B cell (primary cell): ENCODE data around the gene WDR27. TPM values are rescaled to one million over a fixed set of nuclear protein-coding genes. Genes with fewer than 3 reads are reported as not detected.

Source experiments
- ATAC-seq: fragments of 200-7000 bp; cut with Tn5 transposase; one replicate; pipeline ENCODE4 v1.10.0; 2021; ENCODE audit warnings: low read depth, mild to moderate bottlenecking, moderate number of reproducible peaks, moderate library complexity
- CTCF ChIA-PET: fragments of 350-600 bp; sonication (Branson Sonifier 250); formaldehyde crosslinking; loops from one replicate; lab custom pipeline; 2021; ENCODE audit warnings: antibody characterized with exemption, inconsistent platforms; lab: Charles Lee
- POLR2A ChIA-PET: fragments of 350-600 bp; sonication (Branson Sonifier 250); formaldehyde crosslinking; loops from one replicate; lab custom pipeline; 2021; ENCODE audit warnings: antibody characterized with exemption; lab: Charles Lee
- DNase-seq: peaks from one replicate; pipeline ENCODE4 v3.0.0; 2013
- H2AFZ ChIP-seq: 2 replicates; pipeline ENCODE4 v1.6.1; 2012; ENCODE audit warnings: mild to moderate bottlenecking, low read depth, low read length; ENCODE audit not compliant: insufficient read depth, poor library complexity, severe bottlenecking
- H3K27ac ChIP-seq, 2 donors: 1 replicate in 1 of 2; 2 replicates in 1 of 2; pipeline ENCODE4 v1.5.1; 2012 to 2013; ENCODE audit warnings: low read length in 2 of 2, mild to moderate bottlenecking in 2 of 2, moderate library complexity in 1 of 2
- H3K27me3 ChIP-seq, 4 experiments: fragments of 200-600 bp in 1 of 4; sonication (generic) in 1 of 4; replicated peaks in 1 of 4; 1 replicate in 2 of 4; 2 replicates in 2 of 4; pipeline versions ENCODE4 v1.6.1 to v1.7.0; 2013 to 2016; ENCODE audit warnings: low read length in 3 of 4, mild to moderate bottlenecking in 2 of 4, mixed read lengths in 1 of 4, moderate library complexity in 1 of 4; ENCODE audit not compliant: insufficient read depth in 4 of 4, control insufficient read depth in 3 of 4; ENCODE audit errors: control extremely low read depth in 1 of 4
- H3K36me3 ChIP-seq, 2 experiments: replicated peaks in 1 of 2; 1 replicate in 1 of 2; 2 replicates in 1 of 2; pipeline versions ENCODE4 v1.6.1 to v1.7.1; 2013; ENCODE audit warnings: low read length in 1 of 2; ENCODE audit not compliant: insufficient read depth in 2 of 2, control insufficient read depth in 1 of 2; ENCODE audit errors: control extremely low read depth in 1 of 2, extremely low read depth in 1 of 2
- H3K4me1 ChIP-seq, 2 donors: fragments of 200-600 bp in 1 of 2; sonication (generic) in 1 of 2; 1 replicate in 1 of 2; 2 replicates in 1 of 2; pipeline versions ENCODE4 v1.5.1 to v1.6.1; 2013 to 2017; ENCODE audit warnings: low read length in 2 of 2; ENCODE audit not compliant: control insufficient read depth in 2 of 2, insufficient read depth in 2 of 2
- H3K4me2 ChIP-seq: replicated peaks from 2 replicates; pipeline ENCODE3; 2012; ENCODE audit warnings: mild to moderate bottlenecking, low read depth, low read length; ENCODE audit not compliant: poor library complexity, severe bottlenecking
- H3K4me3 ChIP-seq, 5 experiments: fragments of 200-600 bp in 1 of 5; sonication (generic) in 1 of 5; 1 replicate in 3 of 5; 2 replicates in 2 of 5; pipeline versions ENCODE4 v1.5.1 to v1.7.0; 2011 to 2016; ENCODE audit warnings: low read length in 4 of 5, mild to moderate bottlenecking in 4 of 5, low read depth in 2 of 5, control low read depth in 1 of 5, moderate library complexity in 1 of 5; ENCODE audit not compliant: insufficient read depth in 1 of 5; ENCODE audit errors: control extremely low read depth in 1 of 5, extremely low read depth in 1 of 5
- H3K79me2 ChIP-seq: fragments of 200-600 bp; sonication (generic); one replicate; pipeline ENCODE4 v1.6.0; 2016; ENCODE audit warnings: low read length; ENCODE audit not compliant: control insufficient read depth, insufficient read depth
- H3K9ac ChIP-seq: fragments of 200-600 bp; sonication (generic); 2 replicates; pipeline ENCODE4 v1.6.1; 2017; ENCODE audit warnings: mild to moderate bottlenecking, low read length, moderate library complexity
- H3K9me3 ChIP-seq, 3 donors: one replicate each; pipeline versions ENCODE4 v1.6.1 to v1.7.1; 2013; ENCODE audit warnings: low read length in 2 of 3; ENCODE audit not compliant: control insufficient read depth in 2 of 3, insufficient read depth in 1 of 3; ENCODE audit errors: control extremely low read depth in 1 of 3
- H4K20me1 ChIP-seq: 2 replicates; pipeline ENCODE4 v1.6.0; 2012; ENCODE audit warnings: mild to moderate bottlenecking, low read length; ENCODE audit not compliant: insufficient read depth, control insufficient read depth, poor library complexity, severe bottlenecking
- H3K27ac Mint-ChIP-seq: one replicate; pipeline ENCODE4 v1.8.0; 2021; ENCODE audit warnings: mixed read lengths
- H3K27me3 Mint-ChIP-seq: one replicate; pipeline ENCODE4 v1.8.0; 2021; ENCODE audit warnings: mixed read lengths
- H3K4me1 Mint-ChIP-seq: one replicate; pipeline ENCODE4 v1.8.0; 2021; ENCODE audit warnings: mixed read lengths
- H3K4me3 Mint-ChIP-seq: one replicate; pipeline ENCODE4 v1.8.0; 2021; ENCODE audit warnings: mixed read lengths
- H3K9me3 Mint-ChIP-seq: one replicate; pipeline ENCODE4 v1.8.0; 2022; ENCODE audit warnings: mixed read lengths; ENCODE audit not compliant: insufficient read depth
- EZH2 ChIP-seq: IDR thresholded peaks from 2 replicates; pipeline ENCODE4 v1.6.1; 2012; ENCODE audit warnings: borderline replicate concordance, low read depth, mild to moderate bottlenecking, moderate library complexity, low read length; ENCODE audit not compliant: insufficient read depth, poor library complexity, severe bottlenecking
- WGBS: methylation state at CpG from one replicate; pipeline ENCODE4 v1.1.5; 2013; ENCODE audit warnings: missing lambda C conversion rate; ENCODE audit not compliant: insufficient coverage; 5-methylcytosine and 5-hydroxymethylcytosine counted together
- intact Hi-C: fragments of 100-400 bp; cut with micrococcal nuclease; formaldehyde crosslinking; loops from one replicate; pipeline ENCODE4 v1.10.0; 2022
- polyA plus RNA-seq: library from polyadenylated mRNA; depleted of rRNA; stranded (reverse); fragments of >200 nt; gene quantifications from 2 replicates; pipeline ENCODE4 v1.2.3, GENCODE V29; 2012
- total RNA-seq, 2 donors: library from RNA; stranded (reverse); fragments of 120-200 nt in 1 of 2; gene quantifications; 1 replicate in 1 of 2; 2 replicates in 1 of 2; pipeline versions ENCODE4 v1.2.3 to v1.2.4, GENCODE V29; 2013 to 2022
- TF ChIP-seq, protein P1 (sequence below): fragments of 200-600 bp; IDR thresholded peaks from one replicate; pipeline ENCODE4 v1.8.0; 2022; ENCODE audit warnings: antibody characterized with exemption, mild to moderate bottlenecking

WDR27 gene
- total and polyA plus RNA-seq, 2 donors (not counting 1 experiment from before 2014, with no cell fraction given), result 64.3 to 86.3 TPM

DNA sequence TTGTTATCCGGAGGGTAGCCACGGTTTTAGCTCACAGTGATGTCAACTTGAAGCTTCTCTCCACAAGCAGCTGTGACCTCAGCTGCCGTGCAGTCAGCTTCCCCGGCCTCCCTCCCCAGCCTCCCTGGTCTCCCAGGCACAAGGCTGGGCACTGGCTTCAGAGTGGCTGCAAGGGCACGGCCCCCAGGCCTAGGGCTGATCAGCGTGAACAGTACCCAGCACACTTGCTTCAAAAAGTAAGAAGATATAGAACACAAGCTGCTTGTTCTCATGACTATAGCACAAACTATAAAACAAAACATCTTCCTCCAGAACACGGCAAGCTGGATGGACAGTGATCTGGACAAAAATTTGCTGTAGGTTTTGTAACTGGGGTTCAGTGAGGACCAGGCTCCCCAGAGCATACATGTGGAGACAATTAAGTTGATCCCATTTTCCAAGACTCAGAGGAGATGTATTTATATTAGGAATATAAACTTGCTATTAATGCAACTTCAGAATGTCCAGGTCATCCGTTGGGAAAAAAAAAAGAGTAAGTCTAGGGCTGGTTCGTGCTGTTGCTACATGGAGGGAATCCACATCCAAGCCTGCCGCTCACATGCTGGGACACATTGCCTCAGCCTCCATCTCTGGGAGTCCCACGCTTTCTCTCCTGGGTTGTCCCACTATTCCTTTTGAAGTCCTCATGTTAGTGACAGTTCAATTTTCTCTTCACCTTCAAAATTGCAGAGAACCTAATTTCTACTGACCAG is 248.8 kb downstream of the WDR27 start:
- Histone ChIP-seq H3K27ac (no peak overlapping the region), H3K9me3 (peaks cover 0 to 14% (median 0%) of the 10 kb centered on the region in 3 donors), H4K20me1 (no peaks in the 10 kb centered on the region), H3K4me2 (no peak overlapping the region), H3K36me3 (no peaks in the 10 kb centered on the region), H3K79me2 (no peaks in the 10 kb centered on the region), H3K27me3 (no peaks in the 10 kb centered on the region), H3K9ac (no peak overlapping the region), H3K4me3 (no peak overlapping the region), H3K4me1 (no peaks in the 10 kb centered on the region), H2AFZ (no peak overlapping the region)
- H3K27ac Mint-ChIP-seq, result no peak overlapping the region
- H3K9me3 Mint-ChIP-seq, result no peaks in the 10 kb centered on the region
- H3K4me1 Mint-ChIP-seq, result no peaks in the 10 kb centered on the region
- intact Hi-C loops, result no loop called here
- no peaks in the 10 kb centered on the region for H3K27me3 Mint-ChIP-seq
- 92% methylated on average over 9 of the region's 11 CpGs for WGBS
- ATAC-seq (no peak), DNase-seq (no peak)
- ChIA-PET POLR2A (no interaction called here), CTCF (no interaction called here)
- TF ChIP-seq, protein P1, sequence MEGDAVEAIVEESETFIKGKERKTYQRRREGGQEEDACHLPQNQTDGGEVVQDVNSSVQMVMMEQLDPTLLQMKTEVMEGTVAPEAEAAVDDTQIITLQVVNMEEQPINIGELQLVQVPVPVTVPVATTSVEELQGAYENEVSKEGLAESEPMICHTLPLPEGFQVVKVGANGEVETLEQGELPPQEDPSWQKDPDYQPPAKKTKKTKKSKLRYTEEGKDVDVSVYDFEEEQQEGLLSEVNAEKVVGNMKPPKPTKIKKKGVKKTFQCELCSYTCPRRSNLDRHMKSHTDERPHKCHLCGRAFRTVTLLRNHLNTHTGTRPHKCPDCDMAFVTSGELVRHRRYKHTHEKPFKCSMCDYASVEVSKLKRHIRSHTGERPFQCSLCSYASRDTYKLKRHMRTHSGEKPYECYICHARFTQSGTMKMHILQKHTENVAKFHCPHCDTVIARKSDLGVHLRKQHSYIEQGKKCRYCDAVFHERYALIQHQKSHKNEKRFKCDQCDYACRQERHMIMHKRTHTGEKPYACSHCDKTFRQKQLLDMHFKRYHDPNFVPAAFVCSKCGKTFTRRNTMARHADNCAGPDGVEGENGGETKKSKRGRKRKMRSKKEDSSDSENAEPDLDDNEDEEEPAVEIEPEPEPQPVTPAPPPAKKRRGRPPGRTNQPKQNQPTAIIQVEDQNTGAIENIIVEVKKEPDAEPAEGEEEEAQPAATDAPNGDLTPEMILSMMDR, result no peak
- TF ChIP-seq EZH2, result no peak
- H3K4me3 Mint-ChIP-seq, result no peak overlapping the region

DNA sequence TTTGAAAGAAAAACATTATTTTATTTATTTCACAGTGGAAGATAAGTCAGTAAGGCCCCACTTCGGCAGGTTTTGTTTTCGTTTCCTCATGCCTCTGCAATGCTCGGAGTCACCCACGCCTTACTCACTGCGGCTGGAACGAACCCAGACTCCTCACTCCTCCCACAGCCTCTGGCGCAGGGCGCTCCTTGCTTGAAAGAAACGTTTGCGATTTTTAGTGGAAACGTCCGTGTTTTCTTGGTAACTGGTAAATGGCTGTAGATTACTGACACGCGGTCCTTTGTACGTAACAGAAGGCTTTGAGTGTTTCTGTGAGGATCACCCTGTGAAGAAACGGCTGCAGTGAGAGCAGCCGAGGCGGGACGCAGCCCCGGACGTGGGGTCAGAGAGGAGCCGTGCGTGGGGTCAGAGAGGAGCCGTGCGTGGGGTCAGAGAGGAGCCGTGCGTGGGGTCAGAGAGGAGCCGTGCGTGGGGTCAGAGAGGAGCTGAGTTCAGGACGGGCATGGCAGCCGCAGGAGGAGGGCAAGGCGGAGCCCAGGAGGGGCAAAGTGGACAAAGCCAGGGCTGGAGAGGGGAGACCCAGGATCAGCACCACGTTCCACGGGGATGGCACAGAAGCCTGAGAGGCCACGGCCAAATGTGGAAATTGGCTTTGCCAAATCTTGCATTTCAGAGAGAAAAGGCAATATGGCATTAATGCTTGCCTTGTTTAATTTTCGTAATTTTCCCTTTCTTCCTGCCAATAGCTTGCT is 249.5 kb downstream of the WDR27 start:
- Mint-ChIP-seq H3K4me3 (no peak overlapping the region), H3K27ac (no peak overlapping the region), H3K9me3 (no peaks in the 10 kb centered on the region), H3K4me1 (no peaks in the 10 kb centered on the region), H3K27me3 (no peaks in the 10 kb centered on the region)
- ATAC-seq (no peak), DNase-seq (no peak)
- ChIA-PET CTCF (no interaction called here), POLR2A (no interaction called here)
- Histone ChIP-seq H3K4me2 (no peak overlapping the region), H3K27me3 (no peaks in the 10 kb centered on the region), H3K9ac (no peak overlapping the region), H3K36me3 (no peaks in the 10 kb centered on the region), H4K20me1 (no peaks in the 10 kb centered on the region), H3K4me1 (no peaks in the 10 kb centered on the region), H3K27ac (no peak overlapping the region), H3K79me2 (no peaks in the 10 kb centered on the region), H3K9me3 (peaks cover 0 to 14% (median 0%) of the 10 kb centered on the region in 3 donors), H3K4me3 (no peak overlapping the region), H2AFZ (no peak overlapping the region)
- no peak for TF ChIP-seq EZH2
- TF ChIP-seq, protein P1, result no peak
- intact Hi-C loops, result no loop called here
- 97% methylated on average over 27 of the region's 36 CpGs for WGBS
